Liver (tissue), 3 donors: ENCODE data around the gene PHF3.

ENCODE experiments used
- CTCF ChIP-seq: fragments of 150-350 bp; IDR thresholded peaks from 2 replicates; pipeline ENCODE4 v1.5.1; 2017; ENCODE audit warnings: improper control_type of control experiment, low read depth, low read length; ENCODE audit not compliant: missing input control
- EGR1 ChIP-seq, 2 donors: IDR thresholded peaks; 2 replicates each; pipeline ENCODE4 v1.6.1; 2016 to 2018; ENCODE audit warnings: antibody characterized with exemption in 2 of 2, low read depth in 2 of 2
- GABPA ChIP-seq, 2 donors: IDR thresholded peaks in 1 of 2; conservative IDR thresholded peaks in 1 of 2; 2 replicates each; pipeline ENCODE4 v1.6.1; 2016; ENCODE audit warnings: antibody characterized with exemption in 2 of 2, mild to moderate bottlenecking in 1 of 2, moderate library complexity in 1 of 2
- JUND ChIP-seq, 2 donors: IDR thresholded peaks; 2 replicates each; pipeline ENCODE4 v1.6.1; 2016; ENCODE audit warnings: antibody characterized with exemption in 2 of 2
- RAD21 ChIP-seq, 2 donors: IDR thresholded peaks; 2 replicates each; pipeline ENCODE4 v1.6.1; 2016; ENCODE audit warnings: antibody characterized with exemption in 2 of 2, mild to moderate bottlenecking in 2 of 2
- RXRA ChIP-seq, 2 donors: IDR thresholded peaks; 2 replicates each; pipeline ENCODE4 v1.6.1; 2017 to 2018; ENCODE audit warnings: antibody characterized with exemption in 2 of 2, mild to moderate bottlenecking in 1 of 2
- TAF1 ChIP-seq: conservative IDR thresholded peaks from 2 replicates; pipeline ENCODE4 v1.6.1; 2016; ENCODE audit warnings: antibody characterized with exemption, mild to moderate bottlenecking
- YY1 ChIP-seq: IDR thresholded peaks from 2 replicates; pipeline ENCODE4 v1.6.1; 2016; ENCODE audit warnings: antibody characterized with exemption, mild to moderate bottlenecking
- TF ChIP-seq, protein P1 (sequence below): IDR thresholded peaks from 2 replicates; pipeline ENCODE4 v1.6.1; 2016; ENCODE audit warnings: antibody characterized with exemption
- TF ChIP-seq, protein P2 (sequence below): IDR thresholded peaks from 2 replicates; pipeline ENCODE4 v1.6.1; 2016; ENCODE audit warnings: antibody characterized with exemption
- TF ChIP-seq, protein P3 (sequence below): IDR thresholded peaks from 2 replicates; pipeline ENCODE4 v1.6.1; 2016; ENCODE audit warnings: antibody characterized with exemption
- donor health status: healthy.
- donor health status: healthy.

GRCh38 chr6:63745784-63746183 is 110.2 kb downstream of the PHF3 start:
- TF ChIP-seq CTCF (no peak), JUND (IDR thresholded peaks at IDR 0.05) (no peak), RAD21 (IDR thresholded peaks at IDR 0.05) (no peak), EGR1 (IDR thresholded peaks at IDR 0.05; ENCODE audit: low read depth in 2 of 2) (no peak), RXRA (IDR thresholded peaks at IDR 0.05) (no peak), YY1 (no peak), GABPA (IDR thresholded peaks at IDR 0.05 in 1 of 2, conservative IDR thresholded peaks at IDR 0.05 in 1 of 2) (no peak), TAF1 (no peak)
- TF ChIP-seq, protein P1, sequence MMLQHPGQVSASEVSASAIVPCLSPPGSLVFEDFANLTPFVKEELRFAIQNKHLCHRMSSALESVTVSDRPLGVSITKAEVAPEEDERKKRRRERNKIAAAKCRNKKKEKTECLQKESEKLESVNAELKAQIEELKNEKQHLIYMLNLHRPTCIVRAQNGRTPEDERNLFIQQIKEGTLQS, result no peak
- TF ChIP-seq, protein P2, sequence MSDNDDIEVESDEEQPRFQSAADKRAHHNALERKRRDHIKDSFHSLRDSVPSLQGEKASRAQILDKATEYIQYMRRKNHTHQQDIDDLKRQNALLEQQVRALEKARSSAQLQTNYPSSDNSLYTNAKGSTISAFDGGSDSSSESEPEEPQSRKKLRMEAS, result no peak
- TF ChIP-seq, protein P3, sequence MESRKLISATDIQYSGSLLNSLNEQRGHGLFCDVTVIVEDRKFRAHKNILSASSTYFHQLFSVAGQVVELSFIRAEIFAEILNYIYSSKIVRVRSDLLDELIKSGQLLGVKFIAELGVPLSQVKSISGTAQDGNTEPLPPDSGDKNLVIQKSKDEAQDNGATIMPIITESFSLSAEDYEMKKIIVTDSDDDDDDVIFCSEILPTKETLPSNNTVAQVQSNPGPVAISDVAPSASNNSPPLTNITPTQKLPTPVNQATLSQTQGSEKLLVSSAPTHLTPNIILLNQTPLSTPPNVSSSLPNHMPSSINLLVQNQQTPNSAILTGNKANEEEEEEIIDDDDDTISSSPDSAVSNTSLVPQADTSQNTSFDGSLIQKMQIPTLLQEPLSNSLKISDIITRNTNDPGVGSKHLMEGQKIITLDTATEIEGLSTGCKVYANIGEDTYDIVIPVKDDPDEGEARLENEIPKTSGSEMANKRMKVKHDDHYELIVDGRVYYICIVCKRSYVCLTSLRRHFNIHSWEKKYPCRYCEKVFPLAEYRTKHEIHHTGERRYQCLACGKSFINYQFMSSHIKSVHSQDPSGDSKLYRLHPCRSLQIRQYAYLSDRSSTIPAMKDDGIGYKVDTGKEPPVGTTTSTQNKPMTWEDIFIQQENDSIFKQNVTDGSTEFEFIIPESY, result no peak
